MM.1S (cell line): ENCODE results near the gene CR1L.

Experiments used
- CTCF ChIP-seq: fragments of 300-600 bp; sonication (generic); IDR thresholded peaks from 2 replicates; pipeline ENCODE4 v1.5.1; 2016; ENCODE audit warnings: antibody characterized with exemption, low read length, mixed read lengths
- EZH2 ChIP-seq: fragments of 300-600 bp; sonication (generic); optimal IDR thresholded peaks from 2 replicates; pipeline ENCODE3; 2017; ENCODE audit warnings: low read depth, mild to moderate bottlenecking, antibody characterized with exemption, low read length, mixed read lengths

- TF ChIP-seq CTCF = no peak
- no peak for TF ChIP-seq EZH2
Observed at GRCh38 chr1:207740207-207740606, 95.3 kb downstream of the CR1L start.
